Ascending aorta (tissue), 2 donors: Measurements from ENCODE around the gene HS3ST3B1. TPM values are rescaled to one million over a fixed set of nuclear protein-coding genes. Genes with fewer than 3 reads are reported as not detected.
A peak's percentile ranks its signal among the peaks of the same experiment; 100 is the strongest.

Experiments used
- DNase-seq, 2 donors: peaks; one replicate each; pipeline ENCODE4 v3.0.0-alpha.2; 2019; ENCODE audit warnings: low spot score in 2 of 2
- H3K27ac ChIP-seq, 2 donors: fragments of 200-600 bp; sonication (generic); one replicate each; pipeline ENCODE4 v1.5.1; 2016 to 2017; ENCODE audit warnings: mild to moderate bottlenecking in 1 of 2
- H3K27me3 ChIP-seq: fragments of 200-600 bp; sonication (generic); one replicate; pipeline ENCODE4 v1.5.1; 2017
- H3K36me3 ChIP-seq, 2 donors: fragments of 200-600 bp; sonication (generic); one replicate each; pipeline ENCODE4 v1.5.1; 2016
- H3K4me1 ChIP-seq, 2 donors: fragments of 200-600 bp; sonication (generic); one replicate each; pipeline ENCODE4 v1.5.1; 2016 to 2017; ENCODE audit warnings: mild to moderate bottlenecking in 1 of 2
- H3K4me3 ChIP-seq, 2 donors: fragments of 200-600 bp; sonication (generic); one replicate each; pipeline ENCODE4 v1.5.1; 2016 to 2017; ENCODE audit warnings: mild to moderate bottlenecking in 1 of 2
- H3K9me3 ChIP-seq, 2 donors: fragments of 200-600 bp; sonication (generic); one replicate each; pipeline ENCODE4 v1.5.1; 2016
- CTCF ChIP-seq, 3 experiments: fragments of 200-600 bp in 2 of 3; fragments of 450-650 bp in 1 of 3; sonication (generic) in 2 of 3; IDR thresholded peaks; one replicate each; pipeline ENCODE4 v1.5.1; 2016 to 2019; ENCODE audit warnings: antibody characterized with exemption in 3 of 3, mild to moderate bottlenecking in 1 of 3, moderate library complexity in 1 of 3
- intact Hi-C: fragments of 100-400 bp; cut with DNase I; formaldehyde crosslinking; loops from one replicate; pipeline ENCODE4 v1.15.1; 2023
- total RNA-seq: library from RNA; depleted of rRNA; stranded (reverse); fragments of >200 nt; gene quantifications from one replicate; pipeline ENCODE4 v1.1.0, GENCODE V29; 2016

Gene HS3ST3B1
- total RNA-seq, 1 donor from 2014 or later, result 14.6 TPM

DNA sequence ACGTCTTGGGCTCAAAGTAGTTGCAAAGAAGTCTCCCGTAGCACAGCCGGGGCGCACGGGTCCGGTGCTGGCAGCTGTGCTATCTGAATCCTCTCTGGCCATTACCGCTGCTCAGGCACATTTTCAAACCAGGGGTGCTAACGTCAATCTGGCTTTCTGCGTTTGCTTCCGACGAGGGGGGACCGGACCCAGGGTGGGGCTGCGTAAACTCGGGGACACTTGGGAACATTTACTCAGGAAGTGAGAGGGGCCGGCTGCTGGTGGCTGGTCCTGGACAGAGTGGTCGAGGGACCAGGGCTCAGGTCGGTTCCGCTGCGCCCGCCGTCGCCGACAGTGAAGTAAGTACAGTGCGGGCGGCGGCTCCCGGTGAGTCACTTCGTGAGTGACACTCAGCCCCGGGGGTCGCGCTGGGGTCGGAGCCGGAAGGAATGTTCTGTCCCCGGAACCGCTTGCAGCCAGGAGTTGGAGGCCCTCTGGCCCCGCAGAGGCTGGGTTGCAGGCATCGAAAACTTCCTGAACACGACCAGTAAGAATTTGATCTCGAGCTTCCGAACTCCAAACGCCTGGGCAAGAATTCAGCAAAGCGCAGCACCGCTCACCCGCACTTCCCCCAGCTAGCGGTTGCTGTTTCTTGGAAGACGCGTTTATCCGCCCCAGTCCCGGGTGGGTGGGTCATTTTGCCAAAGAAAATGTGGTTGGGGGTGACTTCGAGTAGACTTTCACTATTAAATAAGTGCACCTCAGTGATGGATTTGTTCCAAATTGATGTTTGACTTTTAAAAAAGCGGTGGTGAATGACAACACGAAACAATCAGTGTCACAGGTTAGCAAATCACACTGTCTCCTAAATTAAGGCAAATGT, 1.4 kb upstream of the HS3ST3B1 start:
- intact Hi-C loops, result loop anchor here (5.0 to 10.0 kb wide), 2 partner anchors 235 to 962 kb away; partner anchors contain the start of gene COX10
- H3K27ac ChIP-seq, result no peak overlapping the region

GRCh38 chr17:14301279-14302090, 604 bp downstream of the HS3ST3B1 start:
- Histone ChIP-seq H3K27ac (peak overlapping the region; percentile 51 to 65), H3K4me1 (peaks cover 14 to 22% of the 10 kb centered on the region in 2 donors), H3K36me3 (no peaks in the 10 kb centered on the region), H3K9me3 (no peaks in the 10 kb centered on the region), H3K4me3 (peak overlapping the region; percentile 80 to 86), H3K27me3 (peaks cover 18% of the 10 kb centered on the region)
- intact Hi-C loops, result loop anchor here (1.0 to 10.0 kb wide), 3 partner anchors 237 to 964 kb away; partner anchors contain the start of gene COX10
- no peak for DNase-seq
- no peak for TF ChIP-seq CTCF (IDR thresholded peaks at IDR 0.05)

More for the DNA sequence above, 1.4 kb upstream of the HS3ST3B1 start:
- Histone ChIP-seq H3K27me3 (peaks cover 18% of the 10 kb centered on the region), H3K4me1 (peaks cover 14 to 22% of the 10 kb centered on the region in 2 donors), H3K36me3 (no peaks in the 10 kb centered on the region), H3K4me3 (peak overlapping the region; percentile 80 to 86), H3K9me3 (no peaks in the 10 kb centered on the region)
- peak in 1 of 2 donors; percentile 73 for DNase-seq
- no peak for TF ChIP-seq CTCF (IDR thresholded peaks at IDR 0.05)

DNA sequence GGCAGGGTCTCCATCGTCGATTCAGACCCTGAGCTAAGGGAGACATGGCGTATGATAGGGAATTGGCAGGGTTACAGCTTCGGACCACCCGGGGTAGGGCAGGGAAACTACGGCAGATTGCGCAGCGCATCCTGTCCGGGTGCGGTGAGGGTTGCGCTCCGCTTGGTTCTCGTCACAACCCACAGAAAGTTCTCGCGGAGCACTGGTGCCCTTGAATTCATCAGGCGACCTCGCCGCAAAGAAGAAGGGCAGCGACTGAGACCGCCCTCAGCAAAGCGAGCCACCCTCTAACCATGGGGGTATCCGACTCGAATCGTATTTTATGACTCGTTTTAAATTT, 1.2 kb downstream of the HS3ST3B1 start:
- no peak for TF ChIP-seq CTCF (IDR thresholded peaks at IDR 0.05)
- DNase-seq, result peak in 1 of 2 donors; percentile 71
- Histone ChIP-seq H3K27ac (no peak overlapping the region), H3K4me1 (peaks cover 14 to 22% of the 10 kb centered on the region in 2 donors), H3K36me3 (no peaks in the 10 kb centered on the region), H3K4me3 (peak overlapping the region; percentile 80 to 86), H3K27me3 (peaks cover 16% of the 10 kb centered on the region), H3K9me3 (no peaks in the 10 kb centered on the region)
- intact Hi-C loops, result loop anchor here (1.0 to 10.0 kb wide), 3 partner anchors 237 to 965 kb away; partner anchors contain the start of gene COX10

GRCh38 chr17:14302431-14303099, 1.7 kb downstream of the HS3ST3B1 start:
- Histone ChIP-seq H3K4me1 (peaks cover 9 to 22% of the 10 kb centered on the region in 2 donors), H3K36me3 (no peaks in the 10 kb centered on the region), H3K27ac (no peak overlapping the region), H3K27me3 (peaks cover 12% of the 10 kb centered on the region), H3K9me3 (no peaks in the 10 kb centered on the region), H3K4me3 (peak overlapping the region; percentile 80 to 86)
- DNase-seq, result peak in 1 of 2 donors; percentile 86
- peak; percentile 61 to 94 (median 78) for TF ChIP-seq CTCF (IDR thresholded peaks at IDR 0.05)
- intact Hi-C loops, result loop anchor here (1.0 to 10.0 kb wide), 3 partner anchors 238 to 965 kb away; partner anchors contain the start of gene COX10
